ENCODE data around the gene SCO2. TPM values are rescaled to one million over a fixed set of nuclear protein-coding genes. Genes with fewer than 3 reads are reported as not detected.

Gene SCO2
- polyA plus RNA-seq, 1 donor from 2014 or later = 9.6 TPM

DNA sequence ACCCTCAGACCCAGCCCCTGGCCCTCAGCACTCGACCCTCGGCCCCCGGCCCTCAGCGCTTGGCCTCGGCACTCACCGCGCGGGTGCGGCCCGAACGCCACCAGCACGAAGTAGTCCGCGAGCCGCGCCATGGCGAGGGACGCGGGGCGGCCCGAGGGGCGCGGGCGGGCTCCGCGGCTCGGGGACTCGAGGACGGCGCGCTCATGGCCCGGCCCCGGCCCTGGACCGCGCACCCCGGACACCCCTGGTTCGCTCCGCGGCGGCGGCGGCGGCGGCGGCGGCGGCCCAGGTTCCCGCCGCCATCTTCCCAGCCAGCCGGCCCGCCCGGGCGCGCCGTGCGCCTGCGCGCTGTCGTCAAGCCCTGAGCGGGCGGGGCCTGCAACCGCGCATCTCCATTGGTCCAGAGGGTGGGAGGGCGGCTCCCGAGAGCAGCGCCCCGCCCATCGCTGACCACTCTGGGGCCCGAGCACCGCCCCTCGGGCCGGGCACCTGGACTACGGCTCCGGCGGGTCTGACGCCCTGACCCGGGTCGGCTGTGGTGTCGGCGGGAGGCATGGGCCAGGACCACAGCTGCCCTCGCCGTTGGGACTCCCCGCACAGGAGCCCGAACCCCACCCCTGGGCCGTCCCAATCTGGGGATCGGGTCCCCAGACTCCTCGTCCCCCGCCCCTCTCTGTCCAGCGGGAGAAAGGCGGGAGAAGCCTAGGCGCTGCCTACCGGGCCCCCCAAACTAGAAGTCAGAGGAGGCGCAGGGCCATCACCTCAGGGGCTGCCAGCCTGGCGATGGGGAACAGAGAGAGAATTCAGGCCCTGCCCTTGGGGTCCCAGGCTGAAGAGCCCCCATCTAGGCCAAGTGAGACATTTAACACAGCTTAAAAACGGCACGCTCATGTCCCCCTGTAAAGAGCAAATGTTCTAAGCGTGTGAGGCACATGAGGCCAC lies 50.4 kb downstream of the SCO2 start, which contains the start of gene SBF1:
SBF1 (minus strand) TSS at position 326 of the 942 bp plus-strand sequence; CDS start at position 131, 195 bp downstream.
- no peaks in the 10 kb centered on the region for H3K9me3 ChIP-seq (ENCODE audit: low read length)
- TF ChIP-seq, protein P1, sequence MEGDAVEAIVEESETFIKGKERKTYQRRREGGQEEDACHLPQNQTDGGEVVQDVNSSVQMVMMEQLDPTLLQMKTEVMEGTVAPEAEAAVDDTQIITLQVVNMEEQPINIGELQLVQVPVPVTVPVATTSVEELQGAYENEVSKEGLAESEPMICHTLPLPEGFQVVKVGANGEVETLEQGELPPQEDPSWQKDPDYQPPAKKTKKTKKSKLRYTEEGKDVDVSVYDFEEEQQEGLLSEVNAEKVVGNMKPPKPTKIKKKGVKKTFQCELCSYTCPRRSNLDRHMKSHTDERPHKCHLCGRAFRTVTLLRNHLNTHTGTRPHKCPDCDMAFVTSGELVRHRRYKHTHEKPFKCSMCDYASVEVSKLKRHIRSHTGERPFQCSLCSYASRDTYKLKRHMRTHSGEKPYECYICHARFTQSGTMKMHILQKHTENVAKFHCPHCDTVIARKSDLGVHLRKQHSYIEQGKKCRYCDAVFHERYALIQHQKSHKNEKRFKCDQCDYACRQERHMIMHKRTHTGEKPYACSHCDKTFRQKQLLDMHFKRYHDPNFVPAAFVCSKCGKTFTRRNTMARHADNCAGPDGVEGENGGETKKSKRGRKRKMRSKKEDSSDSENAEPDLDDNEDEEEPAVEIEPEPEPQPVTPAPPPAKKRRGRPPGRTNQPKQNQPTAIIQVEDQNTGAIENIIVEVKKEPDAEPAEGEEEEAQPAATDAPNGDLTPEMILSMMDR (IDR thresholded peaks at IDR 0.05; ENCODE audit: poor library complexity, severe bottlenecking) = no peak
- TF ChIP-seq EP300 (conservative IDR thresholded peaks at IDR 0.05; ENCODE audit: poor library complexity, severe bottlenecking) = peak; percentile 17
- no peak for TF ChIP-seq RAD21 (conservative IDR thresholded peaks at IDR 0.05)
- peak; percentile 67 for TF ChIP-seq POLR2AphosphoS5 (IDR thresholded peaks at IDR 0.05)
- TF ChIP-seq, protein P2, sequence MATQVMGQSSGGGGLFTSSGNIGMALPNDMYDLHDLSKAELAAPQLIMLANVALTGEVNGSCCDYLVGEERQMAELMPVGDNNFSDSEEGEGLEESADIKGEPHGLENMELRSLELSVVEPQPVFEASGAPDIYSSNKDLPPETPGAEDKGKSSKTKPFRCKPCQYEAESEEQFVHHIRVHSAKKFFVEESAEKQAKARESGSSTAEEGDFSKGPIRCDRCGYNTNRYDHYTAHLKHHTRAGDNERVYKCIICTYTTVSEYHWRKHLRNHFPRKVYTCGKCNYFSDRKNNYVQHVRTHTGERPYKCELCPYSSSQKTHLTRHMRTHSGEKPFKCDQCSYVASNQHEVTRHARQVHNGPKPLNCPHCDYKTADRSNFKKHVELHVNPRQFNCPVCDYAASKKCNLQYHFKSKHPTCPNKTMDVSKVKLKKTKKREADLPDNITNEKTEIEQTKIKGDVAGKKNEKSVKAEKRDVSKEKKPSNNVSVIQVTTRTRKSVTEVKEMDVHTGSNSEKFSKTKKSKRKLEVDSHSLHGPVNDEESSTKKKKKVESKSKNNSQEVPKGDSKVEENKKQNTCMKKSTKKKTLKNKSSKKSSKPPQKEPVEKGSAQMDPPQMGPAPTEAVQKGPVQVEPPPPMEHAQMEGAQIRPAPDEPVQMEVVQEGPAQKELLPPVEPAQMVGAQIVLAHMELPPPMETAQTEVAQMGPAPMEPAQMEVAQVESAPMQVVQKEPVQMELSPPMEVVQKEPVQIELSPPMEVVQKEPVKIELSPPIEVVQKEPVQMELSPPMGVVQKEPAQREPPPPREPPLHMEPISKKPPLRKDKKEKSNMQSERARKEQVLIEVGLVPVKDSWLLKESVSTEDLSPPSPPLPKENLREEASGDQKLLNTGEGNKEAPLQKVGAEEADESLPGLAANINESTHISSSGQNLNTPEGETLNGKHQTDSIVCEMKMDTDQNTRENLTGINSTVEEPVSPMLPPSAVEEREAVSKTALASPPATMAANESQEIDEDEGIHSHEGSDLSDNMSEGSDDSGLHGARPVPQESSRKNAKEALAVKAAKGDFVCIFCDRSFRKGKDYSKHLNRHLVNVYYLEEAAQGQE (IDR thresholded peaks at IDR 0.05; ENCODE audit: borderline replicate concordance) = no peak
- no peak for TF ChIP-seq EZH2 (IDR thresholded peaks at IDR 0.05; ENCODE audit: borderline replicate concordance, insufficient read depth, low read length, poor library complexity, severe bottlenecking)
- TF ChIP-seq MXI1 (conservative IDR thresholded peaks at IDR 0.05; ENCODE audit: poor library complexity, severe bottlenecking) = peak; percentile 32
- no peak for TF ChIP-seq SMC3 (conservative IDR thresholded peaks at IDR 0.05; ENCODE audit: poor library complexity)
- TF ChIP-seq TAF1 (IDR thresholded peaks at IDR 0.05; ENCODE audit: low read depth) = peak; percentile 54
- peak within 1 kb of the TSS; percentile 61 for H3K27ac ChIP-seq (ENCODE audit: low read length)

DNA sequence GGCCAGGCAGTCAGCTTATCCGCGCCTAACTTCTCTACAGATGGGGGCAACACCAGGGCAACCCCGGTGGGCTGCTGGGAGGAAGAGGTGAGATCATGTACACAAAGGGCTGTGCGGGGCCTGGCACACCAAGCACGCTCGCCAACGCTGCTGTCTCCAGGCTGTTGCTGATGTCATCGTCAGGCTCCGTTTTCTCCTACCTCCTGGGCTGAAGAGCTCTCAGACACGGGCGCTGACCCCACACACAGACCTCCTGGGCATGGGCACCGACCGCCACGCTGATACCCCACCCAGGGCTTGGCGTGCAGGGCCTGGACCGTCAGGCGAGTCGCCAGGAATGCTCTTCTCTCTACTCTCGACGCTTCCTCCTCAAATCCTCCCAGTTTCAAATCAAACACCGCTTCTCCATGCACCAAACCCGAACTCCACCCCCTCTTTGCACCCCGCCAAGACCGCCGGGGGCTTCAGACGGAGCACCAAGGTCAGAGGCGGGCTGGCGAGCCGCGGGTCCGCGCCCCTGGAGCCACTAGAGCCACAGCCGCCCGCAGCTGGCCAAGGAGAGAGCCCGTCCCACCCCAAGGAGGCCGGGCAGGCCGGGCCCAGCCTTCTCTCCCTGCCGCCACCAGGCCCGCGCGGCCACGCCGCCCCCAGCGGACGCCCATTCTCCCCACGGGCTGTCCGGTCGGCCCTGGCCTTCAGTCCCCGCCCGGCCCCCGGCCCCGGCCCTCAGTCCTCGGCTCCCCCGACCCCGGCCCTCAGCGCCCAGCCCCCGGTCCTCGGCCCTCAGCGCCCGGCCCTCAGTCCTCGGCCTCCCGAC lies 51.3 kb downstream of the SCO2 start:
- Histone ChIP-seq H2AFZ (ENCODE audit: low read depth, low read length) (no peak overlapping the region), H4K20me1 (ENCODE audit: insufficient read depth) (peaks cover 35% of the 10 kb centered on the region), H3K36me3 (ENCODE audit: insufficient read depth, low read length) (no peaks in the 10 kb centered on the region), H3K27me3 (ENCODE audit: insufficient read depth, low read depth, low read length) (no peaks in the 10 kb centered on the region), H3K4me3 (ENCODE audit: low read length) (peak overlapping the region; percentile 93), H3K27ac (ENCODE audit: low read length) (peak overlapping the region; percentile 44), H3K9ac (ENCODE audit: low read length) (peak overlapping the region; percentile 84), H3K4me2 (ENCODE audit: low read length) (peak overlapping the region; percentile 54), H3K79me2 (replicated peaks; ENCODE audit: insufficient read depth, low read length) (peaks cover 39% of the 10 kb centered on the region), H3K9me2 (ENCODE audit: insufficient read depth, low read length) (no peaks in the 10 kb centered on the region), H3F3A (ENCODE audit: insufficient read depth, low read length, poor library complexity, severe bottlenecking) (no peaks in the 10 kb centered on the region), H3K9me3 (ENCODE audit: low read length) (no peaks in the 10 kb centered on the region)
- TF ChIP-seq EZH2 (IDR thresholded peaks at IDR 0.05; ENCODE audit: borderline replicate concordance, insufficient read depth, low read length, poor library complexity, severe bottlenecking) (no peak), POLR2AphosphoS5 (IDR thresholded peaks at IDR 0.05) (peak; percentile 7)

More for the DNA sequence above, 50.4 kb downstream of the SCO2 start, which contains the start of gene SBF1:
- Histone ChIP-seq H3K9ac (ENCODE audit: low read length) (peak within 1 kb of the TSS; percentile 84), H3K36me3 (ENCODE audit: insufficient read depth, low read length) (no peaks in the 10 kb centered on the region), H3F3A (ENCODE audit: insufficient read depth, low read length, poor library complexity, severe bottlenecking) (no peaks in the 10 kb centered on the region), H4K20me1 (ENCODE audit: insufficient read depth) (peaks cover 31% of the 10 kb centered on the region), H2AFZ (ENCODE audit: low read depth, low read length) (peak within 1 kb of the TSS; percentile 79), H3K4me2 (ENCODE audit: low read length) (peak within 1 kb of the TSS; percentile 86), H3K4me3 (ENCODE audit: low read length) (peak within 1 kb of the TSS; percentile 93), H3K27me3 (ENCODE audit: insufficient read depth, low read depth, low read length) (peaks cover 4% of the 10 kb centered on the region), H3K9me2 (ENCODE audit: insufficient read depth, low read length) (no peaks in the 10 kb centered on the region), H3K79me2 (replicated peaks; ENCODE audit: insufficient read depth, low read length) (peaks cover 38% of the 10 kb centered on the region)

Other genes starting within 250 kb of the SCO2 start
- 38.6 and 57.4 TPM in 2 replicates for gene PLXNB2, start 218.0 kb downstream of the SCO2 start, polyA plus RNA-seq
- 51.0 and 58.9 TPM in 2 replicates for gene DENND6B, start 198.6 kb downstream of the SCO2 start, polyA plus RNA-seq
- gene PPP6R2, start 182.3 kb downstream of the SCO2 start, polyA plus RNA-seq = 84.6 and 85.4 TPM in 2 replicates
- gene SBF1, start 50.6 kb downstream of the SCO2 start, polyA plus RNA-seq = 58.9 and 90.1 TPM in 2 replicates
- gene ADM2, start 44.1 kb downstream of the SCO2 start, polyA plus RNA-seq = not detected in 2 replicates
- gene MIOX, start 38.7 kb downstream of the SCO2 start, polyA plus RNA-seq = not detected in 2 replicates
- 76.5 and 85.2 TPM in 2 replicates for gene LMF2, start 17.9 kb downstream of the SCO2 start, polyA plus RNA-seq
- 76.8 and 81.1 TPM in 2 replicates for gene NCAPH2, start 17.4 kb downstream of the SCO2 start, polyA plus RNA-seq
- 0.54 and 0.87 TPM in 2 replicates for gene TYMP, start 4.4 kb upstream of the SCO2 start, polyA plus RNA-seq
- gene KLHDC7B, start 20.3 kb upstream of the SCO2 start, polyA plus RNA-seq = not detected in 2 replicates
- gene SYCE3, start 37.3 kb upstream of the SCO2 start, polyA plus RNA-seq = not detected in 2 replicates
- gene CPT1B, start 52.8 kb upstream of the SCO2 start, polyA plus RNA-seq = 72.4 and 75.1 TPM in 2 replicates
- gene CHKB, start 57.3 kb upstream of the SCO2 start, polyA plus RNA-seq = 170 and 173 TPM in 2 replicates
- 48.0 and 54.5 TPM in 2 replicates for gene MAPK8IP2, start 75.2 kb upstream of the SCO2 start, polyA plus RNA-seq
- gene ARSA, start 102.6 kb upstream of the SCO2 start, polyA plus RNA-seq = 32.5 and 41.4 TPM in 2 replicates
- gene SHANK3, start 147.2 kb upstream of the SCO2 start, polyA plus RNA-seq = 5.5 and 6.3 TPM in 2 replicates
- gene ACR, start 212.6 kb upstream of the SCO2 start, polyA plus RNA-seq = not detected in 2 replicates

Measured in neural cell (in vitro differentiated cells).